Measurements from ENCODE around the gene DDX49.

GRCh38 chr19:18876865-18877264 lies 42.6 kb upstream of the DDX49 start:
- TF ChIP-seq CTCF (IDR thresholded peaks at IDR 0.05 in 8 of 11, conservative IDR thresholded peaks at IDR 0.05 in 3 of 11) (no peak), POLR2A (IDR thresholded peaks at IDR 0.05) (no peak)
